GM23248 (cell line): ENCODE measurements around the gene RNF113B. TPM values are rescaled to one million over a fixed set of nuclear protein-coding genes. Genes with fewer than 3 reads are reported as not detected.
A peak's percentile ranks its signal among the peaks of the same experiment; 100 is the strongest.

Experiments used
- DNase-seq: peaks from one replicate; pipeline ENCODE4 v3.0.0-alpha.2; 2015
- H2AFZ ChIP-seq: fragments of 200-600 bp; sonication (generic); 2 replicates; pipeline ENCODE4 v1.6.1; 2016; ENCODE audit warnings: antibody characterized with exemption
- H3F3A ChIP-seq: fragments of 200-600 bp; sonication (generic); 2 replicates; pipeline ENCODE4 v1.6.1; 2016; ENCODE audit warnings: mild to moderate bottlenecking, antibody characterized with exemption, mixed run types; ENCODE audit not compliant: insufficient read depth
- H3K27ac ChIP-seq: fragments of 200-600 bp; sonication (generic); 2 replicates; pipeline ENCODE4 v1.5.1; 2016; ENCODE audit warnings: mild to moderate bottlenecking
- H3K27me3 ChIP-seq: fragments of 200-600 bp; sonication (generic); replicated peaks from 2 replicates; pipeline ENCODE4 v1.6.1; 2016; ENCODE audit warnings: mild to moderate bottlenecking; ENCODE audit not compliant: insufficient read depth
- H3K36me3 ChIP-seq: fragments of 200-600 bp; sonication (generic); 2 replicates; pipeline ENCODE4 v1.6.1; 2016; ENCODE audit warnings: low read depth, mild to moderate bottlenecking
- H3K4me1 ChIP-seq: fragments of 200-600 bp; sonication (generic); 2 replicates; pipeline ENCODE4 v1.6.1; 2016; ENCODE audit warnings: mild to moderate bottlenecking; ENCODE audit not compliant: insufficient read depth
- H3K4me2 ChIP-seq: fragments of 200-600 bp; sonication (generic); one replicate; pipeline ENCODE4 v1.6.1; 2016; ENCODE audit warnings: mild to moderate bottlenecking; ENCODE audit not compliant: unreplicated experiment
- H3K4me3 ChIP-seq: fragments of 200-600 bp; sonication (generic); 2 replicates; pipeline ENCODE4 v1.5.1; 2016; ENCODE audit warnings: mild to moderate bottlenecking
- H3K79me2 ChIP-seq: fragments of 200-600 bp; sonication (generic); 2 replicates; pipeline ENCODE4 v1.6.1; 2016; ENCODE audit warnings: mild to moderate bottlenecking; ENCODE audit not compliant: insufficient read depth
- H3K9ac ChIP-seq: fragments of 200-600 bp; sonication (generic); 2 replicates; pipeline ENCODE4 v1.6.1; 2016; ENCODE audit warnings: mild to moderate bottlenecking
- H3K9me2 ChIP-seq: fragments of 200-600 bp; sonication (generic); 2 replicates; pipeline ENCODE4 v1.6.1; 2016; ENCODE audit warnings: mixed run types, mild to moderate bottlenecking, moderate library complexity; ENCODE audit not compliant: insufficient read depth
- H3K9me3 ChIP-seq: fragments of 200-600 bp; sonication (generic); one replicate; pipeline ENCODE4 v1.6.1; 2017; ENCODE audit warnings: low read depth
- H4K20me1 ChIP-seq: fragments of 200-600 bp; sonication (generic); 2 replicates; pipeline ENCODE4 v1.6.0; 2016; ENCODE audit not compliant: insufficient read depth
- EZH2 ChIP-seq: fragments of 200-600 bp; sonication (generic); IDR thresholded peaks from 2 replicates; pipeline ENCODE4 v1.6.1; 2018; ENCODE audit warnings: antibody characterized with exemption, mild to moderate bottlenecking; ENCODE audit not compliant: insufficient read depth, poor library complexity, severe bottlenecking
- EZH2phosphoT487 ChIP-seq: fragments of 200-600 bp; sonication (generic); IDR thresholded peaks from 2 replicates; pipeline ENCODE4 v1.6.1; 2018; ENCODE audit warnings: antibody characterized with exemption, moderate library complexity, mild to moderate bottlenecking, low read depth; ENCODE audit not compliant: insufficient read depth
- WGBS, 2 experiments: methylation state at CpG; one replicate each; pipeline ENCODE4 v1.1.6; 2015 to 2017; ENCODE audit warnings: low lambda C conversion rate in 2 of 2, low coverage in 1 of 2; ENCODE audit errors: missing lambda C conversion rate in 2 of 2; 5-methylcytosine and 5-hydroxymethylcytosine counted together
- in situ Hi-C: fragments of 300-500 bp; cut with MboI; formaldehyde crosslinking; loops from 2 replicates; pipeline ENCODE4 v1.15.0; 2020
- polyA plus RNA-seq: library from polyadenylated mRNA; unstranded; fragments of >200 nt; fragmentation: Nextera tagmentation; extraction: Ambion mirVana; gene quantifications from 2 replicates; pipeline ENCODE4 v1.2.1, GENCODE V29; 2016
- total RNA-seq: library from RNA; depleted of rRNA; stranded (reverse); fragments of >200 nt; shearing (Covaris generic); gene quantifications from 2 replicates; pipeline ENCODE4 v1.2.3, GENCODE V29; 2014

Gene RNF113B
- total and polyA plus RNA-seq, 2 experiments from 2014 or later, result not detected

GRCh38 chr13:98142380-98143156 is 34.5 kb downstream of the RNF113B start, which contains the start of gene FARP1:
FARP1 (plus strand) TSS chr13:98143094; CDS start chr13:98213243, 70,149 bp downstream.
- Histone ChIP-seq H4K20me1 (peaks cover 6% of the 10 kb centered on the region; the same call in 1 of the 2 replicates), H3K4me1 (peaks cover 15% of the 10 kb centered on the region), H3K27me3 (no peaks in the 10 kb centered on the region), H3K4me3 (peak within 1 kb of the TSS; percentile 98), H3K79me2 (peaks cover 37% of the 10 kb centered on the region), H3K9me3 (no peaks in the 10 kb centered on the region), H3K36me3 (no peaks in the 10 kb centered on the region), H2AFZ (peak within 1 kb of the TSS; percentile 80), H3F3A (peaks cover 21% of the 10 kb centered on the region), H3K9ac (peak within 1 kb of the TSS; percentile 94), H3K9me2 (no peaks in the 10 kb centered on the region), H3K27ac (peak within 1 kb of the TSS; percentile 53), H3K4me2 (peak within 1 kb of the TSS; percentile 98)
- TF ChIP-seq EZH2 (no peak), EZH2phosphoT487 (no peak)
- 5 to 8% methylated on average over 53 to 79 of the region's 98 CpGs for WGBS, 2 experiments
- in situ Hi-C loops, result no loop called here
- DNase-seq, result peak; percentile 88

GRCh38 chr13:98141509-98142379 is 35.3 kb downstream of the RNF113B start:
- in situ Hi-C loops, result no loop called here
- Histone ChIP-seq H3K4me3 (no peak overlapping the region), H3K79me2 (peaks cover 29% of the 10 kb centered on the region), H3K27ac (no peak overlapping the region), H3K4me2 (no peak overlapping the region), H3K9ac (no peak overlapping the region), H3K9me3 (no peaks in the 10 kb centered on the region), H3K4me1 (peaks cover 15% of the 10 kb centered on the region), H3K36me3 (no peaks in the 10 kb centered on the region), H3K9me2 (no peaks in the 10 kb centered on the region), H3F3A (peaks cover 21% of the 10 kb centered on the region), H2AFZ (peak overlapping the region; percentile 80; the same call in 1 of the 2 replicates), H3K27me3 (no peaks in the 10 kb centered on the region), H4K20me1 (peaks cover 6% of the 10 kb centered on the region; the same call in 1 of the 2 replicates)
- WGBS, 2 experiments, result 77 to 80% methylated on average over 27 of the region's 27 CpGs
- no peak for DNase-seq
- TF ChIP-seq EZH2phosphoT487, result no peak
- no peak for TF ChIP-seq EZH2

DNA sequence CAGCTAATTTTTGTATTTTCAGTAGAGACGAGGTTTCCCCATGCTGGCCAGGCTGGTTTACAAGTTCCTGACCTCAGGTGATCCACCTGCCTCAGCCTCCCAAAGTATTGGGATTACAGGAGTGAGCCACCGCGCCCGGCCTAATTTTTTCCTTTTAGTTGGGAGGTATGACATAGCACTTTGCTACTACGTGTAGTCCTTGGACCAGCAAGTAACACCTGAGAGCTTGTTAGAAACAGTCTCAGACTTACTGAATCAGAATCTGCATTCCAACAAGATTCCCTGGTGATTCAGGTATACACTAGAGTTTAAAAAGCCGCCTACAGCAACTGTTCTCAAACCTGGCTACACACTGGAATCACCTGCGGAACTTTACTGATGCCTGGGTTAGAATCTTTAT is 36.0 kb downstream of the RNF113B start:
- H3K4me3 ChIP-seq, result no peak overlapping the region
- no peaks in the 10 kb centered on the region for H4K20me1 ChIP-seq
- DNase-seq, result no peak
- no peaks in the 10 kb centered on the region for H3K27me3 ChIP-seq
- in situ Hi-C loops, result no loop called here
- no peaks in the 10 kb centered on the region for H3K9me3 ChIP-seq
- peaks cover 15% of the 10 kb centered on the region for H3K4me1 ChIP-seq
- H3K36me3 ChIP-seq, result no peaks in the 10 kb centered on the region
- TF ChIP-seq EZH2 (no peak), EZH2phosphoT487 (no peak)
- no peak overlapping the region for H3K9ac ChIP-seq
- H3K4me2 ChIP-seq, result no peak overlapping the region
- H2AFZ ChIP-seq, result no peak overlapping the region
- H3K79me2 ChIP-seq, result peaks cover 22% of the 10 kb centered on the region
- 97 to 100% methylated on average over 7 of the region's 7 CpGs for WGBS, 2 experiments
- no peak overlapping the region for H3K27ac ChIP-seq
- peaks cover 21% of the 10 kb centered on the region for H3F3A ChIP-seq
- H3K9me2 ChIP-seq, result no peaks in the 10 kb centered on the region

GRCh38 chr13:98134901-98135300 is 42.2 kb downstream of the RNF113B start:
- no peaks in the 10 kb centered on the region for H3K9me3 ChIP-seq
- no peak overlapping the region for H3K4me2 ChIP-seq
- H3K4me1 ChIP-seq, result peaks cover 1% of the 10 kb centered on the region
- H3K9me2 ChIP-seq, result no peaks in the 10 kb centered on the region
- H3K27ac ChIP-seq, result no peak overlapping the region
- H3F3A ChIP-seq, result peaks cover 2% of the 10 kb centered on the region; the same call in 1 of the 2 replicates
- in situ Hi-C loops, result no loop called here
- 93% methylated on average over 1 of the region's 1 CpG for WGBS, 2 experiments
- no peak for TF ChIP-seq EZH2
- no peak for TF ChIP-seq EZH2phosphoT487
- H4K20me1 ChIP-seq, result no peaks in the 10 kb centered on the region
- DNase-seq, result no peak
- no peak overlapping the region for H2AFZ ChIP-seq
- no peak overlapping the region for H3K9ac ChIP-seq
- H3K27me3 ChIP-seq, result no peaks in the 10 kb centered on the region
- no peaks in the 10 kb centered on the region for H3K36me3 ChIP-seq
- no peaks in the 10 kb centered on the region for H3K79me2 ChIP-seq
- H3K4me3 ChIP-seq, result no peak overlapping the region
